Right cardiac atrium (tissue), 5 donors: ENCODE measurements around the gene PDLIM7. TPM values are rescaled to one million over a fixed set of nuclear protein-coding genes. Genes with fewer than 3 reads are reported as not detected.
"Not testable (repeated sequence)": the region's sequence is repeated elsewhere in the genome, so short reads cannot be mapped to it uniquely, and the experiment has no call there.

Experiments
- ATAC-seq, 2 donors: fragments of 200-7000 bp; cut with Tn5 transposase; one replicate each; pipeline versions ENCODE4 v1.8.0 to v1.9.1; 2020; ENCODE audit warnings: moderate library complexity in 2 of 2, mild to moderate bottlenecking in 1 of 2
- DNase-seq, 3 donors: peaks; one replicate each; pipeline ENCODE4 v3.0.0-alpha.2; 2020
- H3K27ac ChIP-seq: one replicate; pipeline ENCODE4 v1.5.1; 2013; ENCODE audit warnings: mild to moderate bottlenecking, low read length, control low read depth, moderate library complexity
- H3K27me3 ChIP-seq: one replicate; pipeline ENCODE4 v1.6.1; 2013; ENCODE audit not compliant: control insufficient read depth, insufficient read depth
- H3K4me1 ChIP-seq: one replicate; pipeline ENCODE4 v1.6.1; 2013; ENCODE audit warnings: low read length; ENCODE audit not compliant: control insufficient read depth, insufficient read depth
- H3K4me3 ChIP-seq: one replicate; pipeline ENCODE4 v1.5.1; 2013; ENCODE audit warnings: low read length, control low read depth
- H3K9me3 ChIP-seq: one replicate; pipeline ENCODE4 v1.6.1; 2013; ENCODE audit warnings: low read length; ENCODE audit not compliant: control insufficient read depth
- WGBS: extraction: QIAGEN DNeasy Blood & Tissue Kit; methylation state at CpG from one replicate; pipeline ENCODE4 v1.1.7; 2013; 5-methylcytosine and 5-hydroxymethylcytosine counted together
- intact Hi-C, 4 donors: fragments of 100-400 bp; cut with DNase I; formaldehyde crosslinking; loops; one replicate each; pipeline versions ENCODE4 v1.11.0 to v1.14.0; 2022 to 2023
- polyA plus RNA-seq: library from polyadenylated mRNA; stranded (reverse); fragments of 200-250 nt; gene quantifications from one replicate; pipeline ENCODE4 v1.2.3, GENCODE V29; 2013
- total RNA-seq, 4 donors: library from RNA; stranded (reverse); fragmentation: NEBNext Ultra II Directional; extraction: Animal tissue kit (Norgen Biotek cat#: 25700); gene quantifications; one replicate each; pipeline ENCODE4 v1.2.1, GENCODE V29; 2021
- donor health status: healthy with polysubstance abuse.
- donor health status: DM: no; HTN: yes; CAD: no.
- donor health status: DM: no; HTN: no; CAD: no.
- donor health status: DM: no; HTN: yes; CAD: no; lungs with severe emphysema.
- donor health status: DM: yes; HTN: yes; CAD: no.

Gene PDLIM7
- total and polyA plus RNA-seq, 5 donors, result 35.0 to 71.5 (median 54.7) TPM

- intact Hi-C loops, result no loop called here
- no peaks in the 10 kb centered on the region for H3K9me3 ChIP-seq
- no peak for ATAC-seq
- no peak overlapping the region for H3K4me3 ChIP-seq
- H3K4me1 ChIP-seq, result peaks cover 26% of the 10 kb centered on the region
- DNase-seq, result no peak
- WGBS, result 92% methylated on average over 7 of the region's 7 CpGs
- H3K27me3 ChIP-seq, result no peaks in the 10 kb centered on the region
- H3K27ac ChIP-seq, result no peak overlapping the region
Measured at GRCh38 chr5:177535125-177535524, 37.7 kb upstream of the PDLIM7 start.

DNA sequence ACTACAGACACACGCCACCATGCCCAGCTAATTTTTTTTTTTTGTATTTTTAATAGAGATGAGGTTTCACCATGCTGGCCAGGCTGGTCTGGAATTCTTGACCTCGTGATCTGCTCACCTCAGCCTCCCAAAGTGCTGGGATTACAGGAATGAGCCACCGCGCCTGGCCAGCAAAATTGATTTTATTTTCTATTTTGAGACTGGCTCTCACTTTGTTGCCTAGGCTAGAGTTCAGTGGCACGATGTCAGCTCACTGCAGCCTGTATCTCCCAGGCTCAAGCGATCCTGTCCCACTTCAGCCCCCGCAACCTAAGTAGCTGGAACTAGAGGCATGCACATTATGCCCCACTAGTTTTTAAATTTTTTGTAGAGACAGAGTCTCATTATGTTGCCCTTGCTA, 37.0 kb upstream of the PDLIM7 start:
- ATAC-seq, H3K27ac ChIP-seq, H3K27me3 ChIP-seq, intact Hi-C loops, H3K9me3 ChIP-seq, DNase-seq, H3K4me3 ChIP-seq: not testable (repeated sequence)
- 94% methylated on average over 7 of the region's 7 CpGs for WGBS
- peaks cover 21% of the 10 kb centered on the region for H3K4me1 ChIP-seq

DNA sequence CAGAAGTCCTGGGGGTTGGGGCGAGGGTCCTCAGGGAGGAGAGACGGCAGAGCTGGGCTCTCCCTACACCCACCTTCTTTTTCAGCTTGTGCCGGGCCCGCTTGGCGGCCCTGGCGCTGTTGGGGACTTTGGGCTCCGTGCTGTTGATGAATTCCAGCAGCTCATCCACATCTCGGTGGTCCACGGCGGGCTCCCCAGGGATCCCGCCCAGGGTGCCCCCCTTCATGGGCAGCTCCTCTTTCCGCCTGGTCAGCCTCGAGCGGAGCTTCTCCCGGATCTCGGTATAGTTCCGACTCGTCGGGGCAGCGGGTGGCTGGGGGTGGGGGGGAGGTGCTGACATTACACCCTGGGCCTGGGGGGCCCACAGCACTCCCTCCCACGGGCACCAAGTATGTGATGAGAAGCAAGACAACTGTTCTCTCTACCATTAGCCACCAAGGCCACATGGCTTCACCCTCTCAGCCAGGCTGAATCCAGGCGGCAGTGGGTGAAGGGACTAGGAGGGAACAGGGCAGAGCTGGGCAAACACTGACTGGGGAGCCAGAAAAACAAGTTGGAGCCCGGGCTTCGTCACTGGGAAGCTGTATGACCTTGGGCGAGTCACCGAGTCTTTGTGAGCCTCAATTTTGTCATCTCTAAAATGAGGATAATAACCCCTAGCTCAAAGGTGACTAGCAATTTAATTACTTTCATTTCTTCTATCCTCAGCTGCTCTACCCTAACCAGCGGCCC, 34.0 kb upstream of the PDLIM7 start:
- H3K27me3 ChIP-seq, result no peaks in the 10 kb centered on the region
- H3K4me3 ChIP-seq, result no peak overlapping the region
- no peak overlapping the region for H3K27ac ChIP-seq
- no peaks in the 10 kb centered on the region for H3K9me3 ChIP-seq
- WGBS, result 89% methylated on average over 27 of the region's 27 CpGs
- no peaks in the 10 kb centered on the region for H3K4me1 ChIP-seq
- no peak for DNase-seq
- intact Hi-C loops, result no loop called here
- ATAC-seq, result no peak

DNA sequence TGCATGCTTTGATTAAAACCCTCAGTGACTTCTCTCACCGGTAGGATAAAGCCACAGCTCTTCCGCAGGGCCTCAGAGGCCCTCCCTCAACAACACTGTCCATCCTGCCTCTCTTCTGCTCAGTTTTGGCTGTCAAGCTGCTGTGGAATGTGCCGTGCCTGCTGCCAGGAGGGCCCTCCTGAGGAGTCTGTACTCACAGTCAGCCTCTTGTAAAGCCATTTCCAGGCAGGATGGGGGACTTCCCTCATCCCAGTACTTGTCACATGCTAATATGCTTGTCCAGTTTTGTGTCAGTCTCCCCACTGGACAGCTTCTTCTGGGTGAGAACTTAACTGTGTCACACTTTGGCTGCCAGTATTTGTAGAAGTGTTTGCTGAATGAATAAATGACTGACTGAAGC, 33.2 kb upstream of the PDLIM7 start:
- DNase-seq (no peak), ATAC-seq (peak; percentile 43 to 47)
- Histone ChIP-seq H3K9me3 (no peaks in the 10 kb centered on the region), H3K4me3 (no peak overlapping the region), H3K4me1 (no peaks in the 10 kb centered on the region), H3K27me3 (no peaks in the 10 kb centered on the region), H3K27ac (no peak overlapping the region)
- 41% methylated on average over 3 of the region's 3 CpGs for WGBS
- intact Hi-C loops, result no loop called here

GRCh38 chr5:177529247-177530203, 32.1 kb upstream of the PDLIM7 start:
- intact Hi-C loops, result no loop called here
- Histone ChIP-seq H3K27ac (no peak overlapping the region), H3K9me3 (no peaks in the 10 kb centered on the region), H3K4me1 (no peaks in the 10 kb centered on the region), H3K4me3 (no peak overlapping the region), H3K27me3 (no peaks in the 10 kb centered on the region)
- WGBS, result 73% methylated on average over 12 of the region's 12 CpGs
- ATAC-seq (no peak), DNase-seq (no peak)

GRCh38 chr5:177528631-177529030, 31.2 kb upstream of the PDLIM7 start:
- no peaks in the 10 kb centered on the region for H3K27me3 ChIP-seq
- H3K27ac ChIP-seq, result no peak overlapping the region
- H3K4me1 ChIP-seq, result no peaks in the 10 kb centered on the region
- intact Hi-C loops, result no loop called here
- no peaks in the 10 kb centered on the region for H3K9me3 ChIP-seq
- 84% methylated on average over 10 of the region's 10 CpGs for WGBS
- ATAC-seq (no peak), DNase-seq (no peak)
- no peak overlapping the region for H3K4me3 ChIP-seq

GRCh38 chr5:177527595-177527994, 30.2 kb upstream of the PDLIM7 start:
- no peak overlapping the region for H3K4me3 ChIP-seq
- WGBS, result 93% methylated on average over 8 of the region's 8 CpGs
- no peaks in the 10 kb centered on the region for H3K9me3 ChIP-seq
- DNase-seq (no peak), ATAC-seq (no peak)
- no peaks in the 10 kb centered on the region for H3K27me3 ChIP-seq
- H3K4me1 ChIP-seq, result no peaks in the 10 kb centered on the region
- no peak overlapping the region for H3K27ac ChIP-seq
- intact Hi-C loops, result no loop called here

DNA sequence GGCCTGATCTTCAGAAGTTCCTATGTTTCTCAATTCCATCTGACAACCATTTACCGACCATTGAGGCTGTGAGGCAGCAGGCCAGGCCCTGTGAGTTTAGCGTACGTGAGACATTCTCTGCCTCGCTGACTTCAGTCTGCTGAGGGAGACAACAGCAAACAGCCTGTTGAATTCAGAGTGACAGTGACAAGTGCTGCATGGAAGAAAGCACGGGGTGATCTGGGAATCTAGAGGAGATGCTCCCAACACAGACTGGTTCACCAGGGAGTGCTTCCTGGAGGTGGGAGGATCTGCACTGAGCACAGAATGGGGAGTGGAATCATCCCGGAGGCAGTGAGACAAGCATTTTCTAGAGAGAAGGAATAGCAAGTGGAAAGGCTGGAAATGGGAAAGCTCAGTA, 29.4 kb upstream of the PDLIM7 start:
- H3K27me3 ChIP-seq, result no peaks in the 10 kb centered on the region
- H3K27ac ChIP-seq, result no peak overlapping the region
- WGBS, result 90% methylated on average over 6 of the region's 6 CpGs
- H3K4me1 ChIP-seq, result no peaks in the 10 kb centered on the region
- DNase-seq (no peak), ATAC-seq (no peak)
- no peak overlapping the region for H3K4me3 ChIP-seq
- intact Hi-C loops, result no loop called here
- H3K9me3 ChIP-seq, result no peaks in the 10 kb centered on the region

GRCh38 chr5:177526191-177526590, 28.8 kb upstream of the PDLIM7 start:
- intact Hi-C loops, result no loop called here
- H3K9me3 ChIP-seq, result no peaks in the 10 kb centered on the region

GRCh38 chr5:177524941-177525655, 27.7 kb upstream of the PDLIM7 start:
- WGBS, result 69% methylated on average over 10 of the region's 10 CpGs
- H3K9me3 ChIP-seq, result no peaks in the 10 kb centered on the region
- no peak overlapping the region for H3K27ac ChIP-seq
- H3K27me3 ChIP-seq, result no peaks in the 10 kb centered on the region
- ATAC-seq, result no peak
- H3K4me3 ChIP-seq, result no peak overlapping the region
- no peaks in the 10 kb centered on the region for H3K4me1 ChIP-seq
- intact Hi-C loops, result no loop called here
- no peak for DNase-seq

More at GRCh38 chr5:177526191-177526590, 28.8 kb upstream of the PDLIM7 start:
- Histone ChIP-seq H3K27ac (no peak overlapping the region), H3K4me1 (no peaks in the 10 kb centered on the region), H3K27me3 (no peaks in the 10 kb centered on the region), H3K4me3 (no peak overlapping the region)
- ATAC-seq, result no peak
- WGBS, result 88% methylated on average over 4 of the region's 4 CpGs
- DNase-seq, result no peak

GRCh38 chr5:177524539-177524900, 27.1 kb upstream of the PDLIM7 start:
- H3K9me3 ChIP-seq, result no peaks in the 10 kb centered on the region
- no peaks in the 10 kb centered on the region for H3K27me3 ChIP-seq
- no peak overlapping the region for H3K27ac ChIP-seq
- DNase-seq (peak in 1 of 3 donors; percentile 41), ATAC-seq (no peak)
- intact Hi-C loops, result no loop called here
- no peaks in the 10 kb centered on the region for H3K4me1 ChIP-seq
- WGBS, result 93% methylated on average over 12 of the region's 12 CpGs
- no peak overlapping the region for H3K4me3 ChIP-seq
